GM19372 (cell line): ENCODE results near the gene NHP2.
A peak's percentile ranks its signal among the peaks of the same experiment; 100 is the strongest.
"Not testable (repeated sequence)": the region's sequence is repeated elsewhere in the genome, so short reads cannot be mapped to it uniquely, and the experiment has no call there.

ENCODE experiments used
- ATAC-seq: cut with Tn5 transposase; IDR thresholded peaks from one replicate; pipeline ENCODE4 v1.9.1; 2021; ENCODE audit warnings: mild to moderate bottlenecking, low read depth, moderate library complexity; ENCODE audit not compliant: unreplicated experiment

Gene NHP2

DNA sequence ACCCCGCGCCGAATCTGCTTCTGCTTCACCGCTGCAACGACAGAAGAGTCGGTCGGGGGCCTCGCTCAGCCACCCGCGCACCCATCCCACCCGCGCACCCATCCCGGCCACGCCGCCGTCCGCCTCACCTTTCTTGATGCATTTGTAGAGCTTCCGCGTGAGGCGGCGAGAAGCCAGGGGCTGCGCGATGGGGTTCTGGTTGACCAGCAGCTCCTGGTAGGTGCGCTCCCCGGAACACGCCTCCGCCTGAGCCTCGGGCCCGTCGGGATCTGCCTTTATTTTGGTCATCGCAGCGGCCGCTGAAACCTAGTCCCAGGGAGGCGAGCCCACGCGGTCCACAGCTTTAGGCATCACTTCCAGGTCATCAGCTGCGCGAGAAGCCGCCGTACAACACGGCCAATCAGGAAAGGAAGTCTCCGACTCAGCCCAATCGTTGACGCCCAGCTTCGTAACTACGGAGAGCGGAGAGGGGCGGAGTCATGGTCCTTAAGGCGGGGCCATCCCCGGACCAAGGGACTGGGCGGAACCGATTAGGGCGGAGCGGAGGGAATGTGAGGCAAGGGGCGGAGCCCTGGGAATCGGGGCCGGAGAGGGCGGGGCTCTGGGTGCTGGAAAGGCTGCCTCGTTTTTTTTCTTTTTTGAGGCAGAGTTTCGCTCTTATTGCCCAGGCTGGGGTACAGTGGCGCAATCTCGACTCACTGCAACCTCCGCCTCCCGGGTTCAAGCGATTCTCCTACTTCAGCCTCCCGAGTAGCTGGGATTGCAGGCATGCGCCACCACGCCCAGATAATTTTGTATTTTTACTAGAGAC, at the start of gene NHP2:
NHP2 (minus strand) TSS at position 356 of the 811 bp plus-strand sequence; CDS start at position 288, 68 bp downstream.
- peak; percentile 100 for ATAC-seq

GRCh38 chr5:178202541-178202940, 48.9 kb upstream of the NHP2 start:
- ATAC-seq = no peak

DNA sequence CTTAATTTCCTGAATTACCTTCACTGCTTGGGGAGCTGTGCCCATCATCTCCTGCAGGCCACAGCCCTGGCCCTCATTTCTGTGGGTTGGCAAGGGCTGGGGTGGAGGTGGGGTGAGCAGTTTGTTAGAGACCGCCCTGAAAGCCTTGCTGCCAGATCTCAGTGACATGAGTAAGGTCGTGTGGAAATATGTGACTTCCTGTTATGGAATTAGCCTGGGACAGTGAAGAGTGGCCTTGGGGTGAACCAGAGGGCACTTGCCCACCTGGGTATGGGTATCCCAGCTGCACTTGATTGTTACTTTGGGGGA, 48.2 kb upstream of the NHP2 start:
- ATAC-seq = no peak

DNA sequence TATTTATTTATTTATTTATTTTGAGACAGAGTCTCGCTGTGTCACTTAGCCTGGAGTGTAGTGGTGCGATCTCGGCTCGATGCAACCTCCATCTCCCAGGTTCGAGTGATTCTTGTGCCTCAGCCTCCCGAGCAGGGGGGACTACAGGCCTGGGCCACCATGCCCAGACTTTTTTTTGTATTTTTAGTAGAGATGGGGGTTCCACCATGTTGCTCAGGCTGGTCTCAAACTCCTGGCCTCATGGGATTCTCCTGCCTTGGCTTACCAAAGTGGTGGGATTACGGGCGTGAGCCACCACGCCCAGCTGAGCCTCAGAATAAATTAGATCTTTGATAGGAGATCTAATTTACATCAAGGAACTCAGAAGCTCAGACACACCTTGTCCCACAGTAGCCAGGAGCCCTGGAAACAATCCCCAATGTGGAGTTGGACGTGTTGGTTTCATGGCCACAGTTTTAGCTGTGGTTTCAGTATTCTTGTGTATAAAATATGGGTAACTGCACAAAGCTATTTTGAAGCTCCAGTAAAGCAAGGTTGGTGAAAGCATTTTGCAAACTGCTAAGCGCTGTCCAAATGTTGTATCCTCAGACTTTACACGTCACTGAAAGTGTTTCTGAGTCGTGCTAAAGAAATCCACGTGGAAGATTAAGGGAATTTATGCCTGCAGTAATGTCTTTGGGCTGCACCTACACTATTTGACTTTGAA, 47.7 kb upstream of the NHP2 start:
- ATAC-seq = no peak

DNA sequence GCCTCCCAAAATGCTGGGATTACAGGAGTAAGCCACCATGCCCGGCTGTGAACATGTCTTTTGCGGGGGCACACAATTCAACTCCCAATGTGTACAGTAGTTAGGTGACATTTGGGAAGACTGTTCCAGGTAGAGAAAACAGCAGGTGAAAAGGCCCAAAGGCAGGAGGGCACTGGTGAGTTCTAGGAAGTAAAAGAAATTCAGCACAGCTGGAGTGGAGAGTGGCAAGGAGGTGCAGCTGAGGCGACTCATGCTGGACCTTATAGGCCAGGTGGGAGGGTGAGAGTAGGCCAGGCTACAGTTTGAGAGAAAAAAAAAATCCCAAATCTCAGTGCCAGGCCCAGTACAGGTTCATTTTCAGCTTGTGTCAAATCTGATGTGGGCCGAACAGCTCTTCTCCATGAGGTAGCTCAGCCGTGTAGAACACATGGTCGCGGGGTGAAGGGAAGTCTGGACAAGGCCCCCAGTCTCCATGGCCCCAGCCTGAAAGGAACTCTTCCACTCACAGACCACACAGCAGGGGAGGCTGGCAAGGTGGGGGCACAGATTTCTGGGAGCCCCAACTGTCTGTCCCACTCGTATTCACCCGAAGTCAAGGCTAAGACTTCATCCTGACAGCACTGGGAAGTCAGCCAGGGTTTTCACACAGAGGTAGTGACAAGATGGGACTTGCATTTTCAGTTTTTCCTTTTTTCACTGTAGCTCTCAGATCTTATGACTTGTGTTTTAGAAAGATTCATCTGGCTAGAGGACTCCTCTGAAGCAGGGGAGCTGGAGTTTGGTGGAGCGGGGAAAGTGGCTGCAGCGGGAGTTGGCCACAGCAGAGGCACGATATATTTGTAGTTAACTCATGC, 46.1 kb upstream of the NHP2 start:
- ATAC-seq = no peak

DNA sequence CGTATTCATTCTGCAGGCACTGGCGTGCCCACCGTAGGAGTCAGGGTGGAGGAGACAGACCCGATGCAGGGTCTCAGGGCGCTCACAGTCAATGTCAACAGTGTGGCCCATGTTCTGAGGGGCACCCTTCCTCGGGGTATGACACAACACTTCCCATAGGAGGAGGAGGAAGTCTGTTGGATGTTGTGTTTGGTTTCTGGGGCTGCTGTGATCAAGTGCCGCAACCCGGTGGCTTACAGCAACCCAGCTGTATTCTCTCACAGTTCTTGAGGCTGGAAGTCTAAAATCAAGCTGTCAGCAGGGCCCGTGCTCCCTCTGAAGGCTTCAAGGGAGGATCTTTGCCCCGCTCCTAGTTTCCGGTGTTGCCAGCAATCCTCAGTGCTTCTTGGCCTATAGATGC, 45.0 kb upstream of the NHP2 start:
- ATAC-seq = no peak

GRCh38 chr5:178198151-178198550, 44.5 kb upstream of the NHP2 start:
- ATAC-seq = not testable (repeated sequence)

DNA sequence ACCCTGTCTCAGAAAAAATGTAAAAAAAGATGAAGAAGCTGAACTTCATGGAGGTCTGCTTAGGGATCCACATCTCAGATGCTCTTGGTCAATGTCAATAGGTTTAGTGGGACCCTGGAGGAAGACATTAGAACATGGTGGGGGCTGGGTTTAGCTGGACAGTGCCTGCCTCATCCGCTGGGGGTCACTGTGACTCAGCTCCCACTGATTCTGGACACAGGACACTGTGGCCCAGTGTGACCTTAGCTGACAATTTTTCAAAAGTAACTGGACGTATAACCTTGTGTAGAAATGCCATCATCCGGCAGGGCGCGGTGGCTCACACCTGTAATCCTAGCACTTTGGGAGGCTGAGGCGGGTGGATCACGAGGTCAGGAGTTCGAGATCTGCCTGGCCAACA, 43.3 kb upstream of the NHP2 start:
- ATAC-seq = no peak

- no peak for ATAC-seq
These were observed 42.7 kb upstream of the NHP2 start for GRCh38 chr5:178196281-178196812.

DNA sequence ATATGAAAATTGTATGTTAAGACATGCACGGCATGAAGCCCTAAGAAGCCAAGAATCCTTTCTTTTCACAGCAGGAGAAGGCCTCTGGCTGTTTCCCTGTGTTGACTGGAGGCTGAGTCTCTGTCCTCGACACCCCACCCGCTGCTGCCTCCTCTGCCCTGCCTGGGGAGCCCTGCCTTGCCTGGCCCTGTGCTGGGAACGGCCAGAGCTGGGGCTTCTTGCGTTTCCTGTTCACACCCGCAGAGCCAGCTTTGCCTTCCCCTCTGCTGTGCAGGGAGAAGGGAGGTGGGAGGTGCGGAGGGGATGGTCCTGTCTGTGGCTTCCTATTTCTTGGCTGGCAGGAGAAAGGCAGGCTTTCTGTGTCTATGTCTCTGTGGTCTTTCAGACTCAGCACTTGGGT, 40.3 kb upstream of the NHP2 start:
- ATAC-seq = no peak

DNA sequence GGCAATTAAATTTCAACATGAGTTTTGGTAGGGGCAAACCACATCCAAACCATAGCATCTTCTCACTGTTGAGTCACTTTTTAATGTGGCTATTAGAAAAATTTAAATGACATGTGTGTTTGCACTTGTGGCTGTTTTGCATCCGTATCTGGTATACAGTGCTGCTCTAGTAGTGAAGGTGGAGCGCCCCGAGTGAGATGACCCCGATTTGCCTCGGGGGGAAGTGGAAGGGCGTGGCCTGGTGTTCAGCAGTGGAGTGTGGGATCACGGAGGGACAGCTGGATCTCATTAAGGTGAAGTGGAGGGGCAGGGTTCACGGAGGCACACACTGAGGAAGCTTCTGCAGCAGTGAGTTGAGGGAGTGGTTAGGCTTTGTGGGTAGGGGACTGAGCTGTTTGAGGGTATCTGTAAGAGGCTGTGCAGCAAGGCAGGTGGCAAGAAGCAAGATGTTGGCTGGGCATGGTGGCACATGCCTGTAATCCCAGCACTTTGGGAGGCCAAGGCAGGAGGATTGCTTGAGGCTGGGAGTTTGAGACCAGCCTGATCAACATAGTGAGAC, 39.6 kb upstream of the NHP2 start:
- no peak for ATAC-seq

- no peak for ATAC-seq
These were observed 39.1 kb upstream of the NHP2 start for GRCh38 chr5:178192787-178193186.

DNA sequence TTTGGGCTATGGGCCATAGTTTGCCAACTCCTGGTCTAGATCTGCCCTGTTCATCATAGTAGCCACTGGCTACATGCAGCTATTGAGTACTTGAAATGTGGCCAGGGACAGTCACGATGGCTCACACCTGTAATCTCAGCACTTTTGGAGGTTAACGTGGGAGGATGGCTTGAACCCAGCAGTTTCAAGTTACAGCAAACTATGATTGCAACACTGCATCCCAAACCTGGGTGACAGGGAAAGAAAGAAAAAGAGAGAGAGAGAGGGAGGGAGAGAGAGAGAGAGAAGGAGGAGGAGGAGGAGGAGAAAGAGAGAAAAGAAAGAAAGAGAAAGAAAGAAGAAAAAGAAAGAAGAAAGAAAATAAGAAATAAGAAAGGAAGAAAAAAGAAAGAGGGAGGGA, 38.6 kb upstream of the NHP2 start:
- no peak for ATAC-seq

GRCh38 chr5:178191661-178192060, 38.0 kb upstream of the NHP2 start:
- ATAC-seq = no peak

DNA sequence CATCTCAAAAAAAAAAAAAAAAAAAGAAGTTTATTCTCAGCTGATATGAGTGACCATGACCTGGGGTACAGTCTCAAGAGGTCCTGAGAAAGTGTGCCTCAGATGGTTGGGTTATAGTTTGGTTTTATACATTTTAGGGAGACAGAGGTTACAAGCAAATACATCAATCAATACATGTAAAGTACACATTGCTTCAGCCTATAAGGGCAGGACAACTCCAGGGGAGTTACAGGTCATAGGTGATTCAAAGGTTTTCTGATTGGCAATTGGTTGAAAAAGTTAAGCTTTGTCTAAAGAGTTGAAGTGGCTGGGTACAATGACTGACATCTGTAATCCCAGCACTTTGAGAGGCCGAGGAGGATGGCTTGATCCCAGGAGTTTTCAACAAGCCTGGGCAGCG, 35.7 kb upstream of the NHP2 start:
- ATAC-seq = no peak

DNA sequence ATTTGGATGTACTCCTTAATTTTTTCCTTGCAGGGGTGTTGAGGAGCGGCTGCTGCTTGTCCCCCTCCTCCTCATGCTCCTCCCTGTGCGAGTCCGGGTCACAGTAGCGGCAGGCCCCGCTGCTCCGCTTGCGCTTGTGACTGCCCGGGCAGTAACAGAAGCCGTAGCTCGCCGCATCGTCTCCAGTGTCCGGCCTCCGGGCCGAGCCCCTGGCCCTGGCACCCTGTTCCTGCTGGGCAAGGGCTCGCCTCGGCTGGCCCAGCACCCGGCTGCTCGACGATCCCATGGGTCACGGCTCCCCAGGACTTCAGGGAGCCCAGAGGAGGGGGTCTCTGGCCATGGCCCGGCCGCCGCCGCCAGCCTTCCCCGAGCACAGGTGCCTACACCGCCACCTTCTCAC, 33.3 kb upstream of the NHP2 start, which contains the start of gene GMCL2:
GMCL2 (minus strand) TSS at position 358 of the 400 bp plus-strand sequence; CDS start at position 286, 72 bp downstream.
- no peak for ATAC-seq

DNA sequence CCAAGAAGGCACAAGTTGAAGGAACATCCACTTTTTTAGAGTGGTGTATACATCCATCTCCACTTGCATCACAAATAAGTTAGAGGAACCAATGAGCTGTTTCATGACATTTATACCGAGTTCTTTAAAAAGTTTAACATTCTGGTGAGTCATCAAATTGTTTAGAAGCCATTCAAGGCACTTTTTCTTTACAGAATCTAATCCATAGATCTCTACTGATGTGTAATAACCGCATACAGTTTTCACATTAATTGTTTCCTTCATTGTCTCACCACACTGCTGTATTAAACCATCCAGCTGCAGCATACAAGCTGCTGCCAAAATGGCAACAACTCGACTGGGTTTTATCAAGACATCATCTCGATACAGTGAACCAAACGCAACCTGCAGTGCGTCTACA, 32.7 kb upstream of the NHP2 start:
- ATAC-seq = no peak

DNA sequence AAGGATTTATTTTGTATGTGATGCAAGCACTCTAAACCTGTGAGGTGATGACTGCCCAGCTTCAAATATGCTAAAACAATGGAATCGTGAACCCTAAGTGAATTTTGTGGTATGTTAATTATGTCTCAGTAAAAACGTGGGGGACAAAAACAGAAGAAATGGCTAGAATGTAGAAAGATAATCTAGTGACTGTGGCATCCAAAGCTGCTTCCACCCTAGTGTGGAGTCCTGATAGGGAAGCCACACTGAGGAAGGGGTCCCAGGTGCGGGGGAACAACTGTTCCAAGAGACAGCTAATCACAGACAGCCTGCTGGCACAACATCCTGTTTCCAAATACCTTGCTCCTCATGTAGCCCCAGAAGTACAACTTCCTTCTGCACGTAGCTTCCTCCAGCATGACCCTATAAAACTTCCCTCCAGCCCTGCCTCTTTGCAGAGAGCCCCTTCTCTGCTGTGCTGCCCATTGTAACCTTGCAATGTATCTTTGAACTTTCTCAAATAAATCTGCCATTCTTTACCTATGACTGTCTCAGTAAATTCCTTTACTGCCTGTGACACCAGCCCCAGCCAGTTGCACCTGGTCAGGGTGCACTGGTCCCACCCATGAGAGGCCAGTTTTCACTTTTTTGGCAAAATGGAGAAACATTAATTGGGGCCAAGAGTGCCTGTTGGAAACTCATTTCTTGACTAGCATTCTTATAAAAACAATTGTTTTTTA, 28.6 kb upstream of the NHP2 start:
- ATAC-seq = no peak

- ATAC-seq = no peak
These were observed 26.6 kb upstream of the NHP2 start for GRCh38 chr5:178180141-178180863.
